HG02798 (cell line): ENCODE results near the gene TMEM229B.

Experiments used
- ATAC-seq: cut with Tn5 transposase; IDR thresholded peaks from one replicate; pipeline ENCODE4 v1.9.1; 2021; ENCODE audit warnings: mild to moderate bottlenecking; ENCODE audit not compliant: unreplicated experiment, poor library complexity

Gene TMEM229B

DNA sequence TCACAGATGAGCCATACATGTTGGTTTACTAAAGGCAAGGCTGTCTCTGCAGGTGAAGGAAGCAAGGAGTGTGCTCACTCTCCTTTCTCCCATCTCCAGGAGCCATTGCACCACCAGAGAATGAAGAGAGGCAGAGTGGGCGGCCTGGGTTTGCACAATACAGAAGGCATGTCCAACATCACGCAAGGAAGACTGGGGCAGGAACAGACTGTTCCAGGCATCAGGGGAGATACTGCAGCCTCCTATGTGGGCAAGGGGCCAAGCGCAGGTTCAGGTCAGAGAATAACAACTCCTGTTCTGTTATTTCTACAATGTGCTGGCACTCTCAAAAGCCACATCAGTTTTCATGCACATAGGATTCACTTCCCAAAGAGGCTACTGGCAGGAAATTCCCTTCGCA, 1.7 kb upstream of the TMEM229B start:
- no peak for ATAC-seq

DNA sequence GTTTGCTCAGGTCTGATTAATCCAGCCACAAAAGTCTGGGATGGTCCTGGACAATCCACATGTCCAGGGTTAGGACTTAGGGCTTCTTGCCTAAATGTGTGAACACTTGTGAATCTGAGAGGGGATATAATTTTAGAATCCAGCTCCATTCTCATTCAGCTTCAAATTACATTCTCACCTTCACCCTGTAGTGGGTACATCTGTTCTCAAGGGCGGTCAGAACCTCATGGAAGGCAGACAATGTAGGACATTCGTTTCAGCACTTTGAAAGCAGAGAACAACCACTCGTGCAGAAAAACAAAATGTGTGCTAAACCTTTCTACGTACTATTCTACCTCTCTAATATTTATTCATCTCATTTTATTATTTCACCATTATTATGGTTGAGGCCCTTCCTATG, 1.2 kb downstream of the TMEM229B start:
- ATAC-seq = no peak

DNA sequence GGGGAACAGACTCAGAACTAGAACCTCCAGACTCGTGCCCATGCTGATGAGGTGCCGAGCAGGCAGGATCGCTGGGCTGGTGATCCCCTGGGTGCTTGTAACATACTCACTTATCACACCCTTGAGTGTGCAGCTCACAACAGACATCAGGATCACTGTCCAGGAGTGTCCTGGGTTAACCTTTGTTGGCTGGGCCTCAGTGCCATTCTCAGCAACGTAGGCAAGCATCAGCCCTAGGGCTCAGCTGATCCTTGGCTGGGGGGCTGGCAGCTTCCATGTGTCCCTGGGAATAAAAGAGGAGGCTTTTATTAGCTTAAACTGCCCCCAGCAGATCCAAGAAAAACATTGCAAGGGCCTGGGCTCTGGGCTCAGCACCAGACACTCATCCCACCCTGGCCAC, 1.6 kb downstream of the TMEM229B start:
- ATAC-seq = no peak

DNA sequence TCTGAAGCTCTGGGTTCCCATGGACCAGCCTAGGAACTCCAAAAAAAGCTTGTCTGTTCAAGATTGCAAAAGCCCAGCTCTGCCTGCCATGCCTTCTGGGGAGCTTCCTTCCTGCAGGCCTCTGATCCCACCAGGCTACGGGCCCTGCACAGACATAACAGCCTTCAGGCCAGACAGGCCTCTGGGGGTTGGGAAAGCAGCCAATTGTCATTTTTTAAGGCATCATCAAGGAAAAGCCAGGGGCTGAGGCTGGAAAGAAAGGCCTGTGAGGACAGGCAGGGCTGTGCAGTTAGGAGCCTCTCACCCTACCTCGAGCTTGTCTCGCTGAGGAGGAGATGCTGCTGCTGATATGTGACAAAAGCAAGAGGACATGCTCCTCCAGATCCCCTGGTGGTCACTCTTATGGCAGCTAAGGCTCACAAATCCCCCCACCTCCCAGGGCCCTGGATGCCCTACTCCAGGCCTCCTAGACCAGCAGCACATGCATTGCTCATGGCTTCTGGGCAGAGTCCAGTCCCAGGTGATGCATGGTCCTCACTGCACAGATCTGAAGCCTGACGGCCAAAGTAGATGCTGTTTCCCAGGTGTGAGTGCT, 2.9 kb downstream of the TMEM229B start:
- no peak for ATAC-seq

DNA sequence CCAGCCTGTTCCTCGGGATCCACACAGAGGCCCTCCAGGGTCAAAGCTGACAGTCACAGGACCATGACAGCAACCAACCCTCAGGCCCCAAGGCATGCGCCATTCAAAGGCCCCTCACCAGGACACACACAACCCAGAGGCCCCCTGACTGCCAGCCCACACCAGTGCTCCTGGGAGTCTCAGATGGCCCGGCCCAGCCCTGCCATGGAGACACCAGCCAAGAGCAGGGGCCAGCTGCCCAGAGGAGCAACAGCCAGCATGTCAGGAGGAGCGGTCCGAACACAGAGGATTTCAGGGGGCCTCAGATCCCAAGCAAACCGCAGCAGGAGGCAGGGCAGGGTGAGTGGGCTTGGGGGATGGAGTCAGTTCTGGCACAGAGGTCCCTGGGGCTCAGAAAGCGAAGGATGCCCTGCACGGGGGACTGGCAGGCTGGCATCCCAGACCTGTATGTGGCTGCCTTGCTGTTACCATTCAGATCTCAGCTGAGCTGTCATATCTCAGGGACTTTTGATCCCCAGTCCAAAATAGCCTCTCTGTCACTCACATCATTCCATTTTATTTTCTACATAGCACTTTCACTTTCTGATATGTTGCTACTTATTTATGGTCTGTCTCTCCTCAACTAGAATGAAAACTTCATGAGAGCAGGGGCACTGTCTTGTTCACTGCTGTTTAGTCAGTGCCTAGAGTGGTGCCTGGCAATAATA, 4.8 kb downstream of the TMEM229B start:
- no peak for ATAC-seq

- no peak for ATAC-seq
Observed at GRCh38 chr14:67482231-67483164, 6.0 kb downstream of the TMEM229B start.

GRCh38 chr14:67480011-67480410, 8.5 kb downstream of the TMEM229B start:
- no peak for ATAC-seq

- ATAC-seq = no peak
Observed at GRCh38 chr14:67478800-67479084, 9.8 kb downstream of the TMEM229B start.

- no peak for ATAC-seq
Observed at GRCh38 chr14:67477926-67478799, 10.4 kb downstream of the TMEM229B start.

GRCh38 chr14:67474366-67474765, 14.2 kb downstream of the TMEM229B start:
- no peak for ATAC-seq

- ATAC-seq = no peak
Observed at GRCh38 chr14:67473290-67474082, 15.0 kb downstream of the TMEM229B start.

GRCh38 chr14:67472726-67473125, 15.8 kb downstream of the TMEM229B start:
- no peak for ATAC-seq

DNA sequence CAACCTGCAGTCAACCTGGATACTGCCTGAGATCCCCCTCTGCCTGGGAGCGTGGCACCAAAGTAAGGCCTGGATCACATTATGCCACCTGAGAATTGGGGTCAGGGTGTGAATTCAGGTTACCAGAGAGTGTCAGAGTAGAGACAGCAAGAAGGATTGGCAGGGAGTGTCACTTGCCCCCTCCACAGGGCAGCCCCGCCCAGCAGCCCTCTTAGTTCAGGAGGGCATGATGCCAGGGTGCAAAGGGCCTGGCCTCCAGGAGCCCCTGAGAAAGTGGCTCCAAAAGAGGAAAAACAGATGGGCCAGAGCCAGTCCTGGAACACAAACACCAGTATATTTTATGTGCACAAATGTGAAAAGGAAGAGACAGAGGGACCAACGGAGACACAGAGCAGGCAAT, 18.6 kb downstream of the TMEM229B start:
- no peak for ATAC-seq

- ATAC-seq = no peak
Observed at GRCh38 chr14:67468378-67468730, 20.2 kb downstream of the TMEM229B start.

GRCh38 chr14:67467134-67467533, 21.4 kb downstream of the TMEM229B start:
- ATAC-seq = no peak

GRCh38 chr14:67464879-67465278, 23.6 kb downstream of the TMEM229B start:
- no peak for ATAC-seq

- ATAC-seq = no peak
Observed at GRCh38 chr14:67464377-67464776, 24.1 kb downstream of the TMEM229B start.

- no peak for ATAC-seq
Observed at GRCh38 chr14:67463900-67464299, 24.6 kb downstream of the TMEM229B start.

DNA sequence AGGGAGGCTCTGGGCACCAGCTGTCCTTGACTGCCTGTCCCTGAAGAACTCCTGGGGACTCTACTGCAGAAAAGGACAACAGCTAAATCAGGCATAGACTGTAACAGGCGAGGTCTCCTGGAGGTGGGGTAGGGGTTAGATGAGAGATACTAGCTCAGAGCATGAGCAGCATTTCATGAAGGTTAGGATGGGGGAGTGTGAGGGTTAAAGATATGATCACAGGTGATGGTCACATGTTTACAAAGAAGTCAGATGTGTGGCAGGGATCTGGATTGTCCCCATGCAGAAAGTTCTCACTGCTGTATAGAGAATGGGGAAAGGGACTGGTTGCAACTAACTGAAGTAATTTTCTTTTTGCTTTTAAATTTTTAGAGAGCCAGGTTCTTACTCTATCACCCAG, 26.5 kb downstream of the TMEM229B start:
- no peak for ATAC-seq
